ENCODE measurements around the gene STIL.
A peak's percentile ranks its signal among the peaks of the same experiment; 100 is the strongest.
"Not testable (repeated sequence)": the region's sequence is repeated elsewhere in the genome, so short reads cannot be mapped to it uniquely, and the experiment has no call there.

STIL gene

GRCh38 chr1:47288116-47288515 is 25.8 kb downstream of the STIL start:
- H3K27ac Mint-ChIP-seq; ATAC-seq (replicated peaks); DNase-seq; H3K4me1 Mint-ChIP-seq; H3K27me3 Mint-ChIP-seq; H3K4me3 Mint-ChIP-seq; H3K9me3 Mint-ChIP-seq: not testable (repeated sequence)
- H3K36me3 Mint-ChIP-seq: peaks cover 9 to 15% of the 10 kb centered on the region in 2 donors

DNA sequence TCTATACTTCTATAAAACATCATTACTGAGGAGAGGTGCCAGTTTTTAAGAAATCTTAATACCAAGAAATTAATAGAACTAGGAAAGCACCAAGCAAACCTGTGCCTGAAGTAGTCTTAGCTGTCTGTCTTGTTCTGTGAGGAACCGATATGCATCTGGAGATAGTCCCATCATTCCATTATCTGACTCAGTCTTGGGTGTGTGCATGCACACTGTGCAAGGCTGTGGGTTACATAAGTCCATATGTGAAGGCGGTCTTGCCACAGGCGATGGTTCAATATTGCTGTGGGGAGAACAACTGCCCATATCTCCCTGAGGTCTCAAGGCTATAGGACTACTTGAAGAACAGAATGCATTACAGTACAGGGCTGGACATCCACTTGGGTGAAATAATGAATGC is 33.8 kb downstream of the STIL start:
- H3K36me3 Mint-ChIP-seq: peaks cover 14 to 20% of the 10 kb centered on the region in 2 donors
- ATAC-seq (replicated peaks) (no peak), DNase-seq (no peak)
- no peaks in the 10 kb centered on the region for H3K9me3 Mint-ChIP-seq
- no peak overlapping the region for H3K4me3 Mint-ChIP-seq
- H3K4me1 Mint-ChIP-seq: no peaks in the 10 kb centered on the region
- no peak overlapping the region for H3K27ac Mint-ChIP-seq
- H3K27me3 Mint-ChIP-seq: no peaks in the 10 kb centered on the region

DNA sequence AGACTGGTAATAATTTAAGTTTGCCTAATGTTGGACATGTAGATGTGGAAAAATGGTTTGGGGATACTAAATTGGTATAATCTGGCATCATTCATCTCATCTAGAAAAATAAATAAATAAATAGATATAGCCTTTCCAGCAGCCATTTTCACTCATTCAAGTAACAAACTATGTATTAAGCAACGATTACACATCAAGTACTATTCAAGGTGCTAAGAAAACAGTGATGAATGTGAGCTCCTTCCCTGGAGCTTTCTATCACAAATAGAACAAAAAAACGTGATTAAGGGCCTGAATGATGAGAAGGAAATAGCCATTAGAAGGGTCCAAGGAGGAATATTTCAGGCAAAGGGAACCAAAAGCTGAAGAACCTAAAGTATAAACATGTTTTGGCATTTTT is 37.1 kb downstream of the STIL start:
- ATAC-seq (replicated peaks) (no peak), DNase-seq (no peak)
- Mint-ChIP-seq H3K9me3 (no peaks in the 10 kb centered on the region), H3K36me3 (peaks cover 11 to 20% of the 10 kb centered on the region in 2 donors), H3K27me3 (no peaks in the 10 kb centered on the region), H3K27ac (no peak overlapping the region), H3K4me1 (no peaks in the 10 kb centered on the region), H3K4me3 (no peak overlapping the region)

GRCh38 chr1:47275811-47276210 is 38.1 kb downstream of the STIL start:
- ATAC-seq (replicated peaks); H3K27me3 Mint-ChIP-seq: not testable (repeated sequence)
- peaks cover 10 to 18% of the 10 kb centered on the region in 2 donors for H3K36me3 Mint-ChIP-seq

GRCh38 chr1:47265529-47265928 is 48.4 kb downstream of the STIL start:
- not testable (repeated sequence) for H3K4me3 Mint-ChIP-seq; H3K4me1 Mint-ChIP-seq; H3K9me3 Mint-ChIP-seq; H3K27ac Mint-ChIP-seq; H3K27me3 Mint-ChIP-seq; ATAC-seq (replicated peaks); DNase-seq
- peaks cover 14 to 19% of the 10 kb centered on the region in 2 donors for H3K36me3 Mint-ChIP-seq

More at GRCh38 chr1:47275811-47276210, 38.1 kb downstream of the STIL start:
- H3K27ac Mint-ChIP-seq, DNase-seq, H3K4me1 Mint-ChIP-seq, H3K9me3 Mint-ChIP-seq, H3K4me3 Mint-ChIP-seq: not testable (repeated sequence)

GRCh38 chr1:47262787-47263413 is 51.0 kb downstream of the STIL start:
- Mint-ChIP-seq H3K9me3 (no peaks in the 10 kb centered on the region), H3K4me1 (no peaks in the 10 kb centered on the region), H3K27me3 (no peaks in the 10 kb centered on the region), H3K4me3 (no peak overlapping the region), H3K36me3 (peaks cover 11 to 14% of the 10 kb centered on the region in 2 donors), H3K27ac (no peak overlapping the region)
- DNase-seq (peak; percentile 11), ATAC-seq (replicated peaks) (peak in 1 of 2 donors; percentile 54)

GRCh38 chr1:47257224-47257623 is 56.7 kb downstream of the STIL start:
- peaks cover 9 to 10% of the 10 kb centered on the region in 2 donors for H3K36me3 Mint-ChIP-seq
- ATAC-seq (replicated peaks): no peak
- no peak overlapping the region for H3K4me3 Mint-ChIP-seq
- no peak overlapping the region for H3K27ac Mint-ChIP-seq
- no peaks in the 10 kb centered on the region for H3K9me3 Mint-ChIP-seq
- H3K27me3 Mint-ChIP-seq: no peaks in the 10 kb centered on the region
- no peak for DNase-seq
- no peaks in the 10 kb centered on the region for H3K4me1 Mint-ChIP-seq

DNA sequence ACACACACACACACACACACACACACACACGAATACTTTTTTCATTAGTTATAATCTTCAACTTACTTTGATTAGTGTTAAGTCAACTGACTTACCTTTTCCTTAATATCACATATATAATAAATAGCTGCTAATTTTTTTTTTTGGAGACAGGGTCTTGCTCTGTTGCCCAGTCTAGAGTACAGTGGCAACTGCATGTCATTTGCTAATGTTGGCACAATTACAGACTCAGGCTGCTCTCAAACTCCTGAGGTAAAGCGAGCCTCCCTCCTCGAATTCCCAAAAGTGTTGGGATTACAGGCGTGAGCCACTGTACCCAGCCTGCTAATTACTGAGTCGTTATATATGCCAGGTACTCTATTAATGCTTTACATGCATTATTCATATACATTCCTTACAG is 61.2 kb downstream of the STIL start:
- Mint-ChIP-seq H3K4me1 (no peaks in the 10 kb centered on the region), H3K9me3 (no peaks in the 10 kb centered on the region), H3K36me3 (peaks cover 2 to 11% of the 10 kb centered on the region in 2 donors), H3K27ac (no peak overlapping the region), H3K4me3 (no peak overlapping the region), H3K27me3 (no peaks in the 10 kb centered on the region)
- DNase-seq: no peak
- ATAC-seq (replicated peaks): no peak

- Mint-ChIP-seq H3K27me3 (no peaks in the 10 kb centered on the region), H3K27ac (no peak overlapping the region), H3K9me3 (no peaks in the 10 kb centered on the region), H3K4me3 (no peak overlapping the region), H3K36me3 (peaks cover 2 to 11% of the 10 kb centered on the region in 2 donors), H3K4me1 (no peaks in the 10 kb centered on the region)
- ATAC-seq (replicated peaks) (no peak), DNase-seq (no peak)
Observed at GRCh38 chr1:47252369-47252768, 61.6 kb downstream of the STIL start.

DNA sequence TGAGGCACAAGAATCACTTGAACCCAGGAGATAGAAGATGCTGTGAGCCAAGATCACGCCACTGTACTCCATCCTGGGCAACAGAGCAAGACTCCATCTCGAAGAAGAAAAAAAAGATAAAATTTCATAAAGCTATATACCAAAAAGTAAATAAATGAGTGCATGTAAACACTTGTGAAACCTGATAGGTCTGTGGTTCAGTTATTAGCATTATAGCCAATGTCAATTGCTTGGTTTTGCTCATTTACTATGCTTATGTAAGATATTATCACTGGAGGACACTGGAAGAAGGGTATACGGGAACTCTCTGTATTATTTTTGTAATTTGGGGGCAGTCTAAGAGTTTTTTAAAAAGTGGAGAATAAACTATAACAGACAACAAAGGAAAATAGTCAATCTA is 64.2 kb downstream of the STIL start:
- no peaks in the 10 kb centered on the region for H3K4me1 Mint-ChIP-seq
- DNase-seq: no peak
- peaks cover 0 to 8% of the 10 kb centered on the region in 2 donors for H3K36me3 Mint-ChIP-seq
- ATAC-seq (replicated peaks): no peak
- H3K27ac Mint-ChIP-seq: no peak overlapping the region
- no peaks in the 10 kb centered on the region for H3K9me3 Mint-ChIP-seq
- H3K4me3 Mint-ChIP-seq: no peak overlapping the region
- H3K27me3 Mint-ChIP-seq: peaks cover 3% of the 10 kb centered on the region in 2 donors

GRCh38 chr1:47244339-47244862 is 69.5 kb downstream of the STIL start:
- ATAC-seq (replicated peaks): no peak
- DNase-seq: no peak
- no peak overlapping the region for H3K4me3 Mint-ChIP-seq
- peaks cover 27 to 33% of the 10 kb centered on the region in 2 donors for H3K27me3 Mint-ChIP-seq
- H3K27ac Mint-ChIP-seq: no peak overlapping the region
- no peaks in the 10 kb centered on the region for H3K4me1 Mint-ChIP-seq
- H3K9me3 Mint-ChIP-seq: no peaks in the 10 kb centered on the region
- peaks cover 0 to 4% of the 10 kb centered on the region in 2 donors for H3K36me3 Mint-ChIP-seq

GRCh38 chr1:47243910-47244309 is 70.0 kb downstream of the STIL start:
- no peaks in the 10 kb centered on the region for H3K9me3 Mint-ChIP-seq
- no peaks in the 10 kb centered on the region for H3K4me1 Mint-ChIP-seq
- peaks cover 31 to 38% of the 10 kb centered on the region in 2 donors for H3K27me3 Mint-ChIP-seq
- no peak overlapping the region for H3K4me3 Mint-ChIP-seq
- no peak for ATAC-seq (replicated peaks)
- no peak overlapping the region for H3K27ac Mint-ChIP-seq
- peaks cover 0 to 1% of the 10 kb centered on the region in 2 donors for H3K36me3 Mint-ChIP-seq
- no peak for DNase-seq

DNA sequence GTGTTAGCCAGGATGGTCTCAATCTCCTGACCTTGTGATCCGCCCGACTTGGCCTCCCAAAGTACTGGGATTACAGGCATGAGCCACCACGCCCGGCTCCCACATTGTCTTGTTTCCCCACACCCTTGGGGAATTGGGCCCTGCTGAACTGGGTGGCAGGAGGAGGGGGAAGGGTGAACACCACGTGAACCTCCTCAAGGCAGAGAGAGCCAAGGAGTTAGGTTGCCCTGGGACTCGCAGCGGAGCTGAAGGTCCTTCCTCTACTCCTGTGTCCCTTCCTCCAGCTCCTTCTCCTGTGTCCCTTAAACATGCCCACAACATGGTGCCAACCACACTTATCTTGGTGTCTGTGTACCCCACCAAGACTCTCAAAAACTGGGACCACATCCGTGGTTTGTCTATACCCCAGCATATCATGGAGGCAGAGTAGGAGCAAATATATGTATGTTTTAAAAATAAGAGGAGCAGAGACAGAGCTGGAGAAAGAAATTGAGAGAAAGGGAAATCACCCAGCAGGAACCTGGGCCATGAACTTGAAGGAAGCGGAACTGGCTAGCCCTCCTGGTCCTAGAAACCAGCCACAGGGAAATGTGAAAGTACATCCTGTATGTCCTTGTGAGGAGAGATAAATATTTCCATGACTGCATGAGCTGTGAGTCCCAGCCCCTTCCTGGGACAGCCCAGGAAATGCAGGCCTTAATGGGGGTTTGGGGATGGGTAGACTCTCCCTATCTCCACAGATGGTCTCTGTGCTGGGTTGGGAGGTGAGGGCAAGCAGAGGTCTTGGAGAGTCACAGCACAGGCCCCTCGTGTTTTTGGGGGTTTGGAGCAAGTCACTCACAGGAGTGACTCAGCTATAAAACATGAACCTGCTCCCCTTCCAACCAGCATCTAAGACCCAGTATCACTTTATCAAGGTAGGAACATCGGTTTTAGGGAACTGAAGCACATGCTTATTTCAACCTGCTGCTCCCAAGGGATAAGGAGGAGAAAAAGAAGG is 72.5 kb downstream of the STIL start:
- Mint-ChIP-seq H3K27ac (no peak overlapping the region), H3K36me3 (no peaks in the 10 kb centered on the region), H3K4me3 (no peak overlapping the region), H3K27me3 (peaks cover 41 to 51% of the 10 kb centered on the region in 2 donors), H3K9me3 (no peaks in the 10 kb centered on the region), H3K4me1 (no peaks in the 10 kb centered on the region)
- DNase-seq (no peak), ATAC-seq (replicated peaks) (no peak)

GRCh38 chr1:47238935-47239592 is 74.9 kb downstream of the STIL start:
- no peak for DNase-seq
- Mint-ChIP-seq H3K27me3 (peaks cover 42 to 67% of the 10 kb centered on the region in 2 donors), H3K27ac (no peak overlapping the region), H3K4me3 (no peak overlapping the region), H3K4me1 (no peaks in the 10 kb centered on the region), H3K36me3 (no peaks in the 10 kb centered on the region), H3K9me3 (no peaks in the 10 kb centered on the region)
- no peak for ATAC-seq (replicated peaks)

Measured in stimulated activated naive B cell treated with anti-CD40 and anti-IgM and Interleukin-4, amounts not matched to agents 10 μg/mL and 1 μg/mL and 100 μg/mL, for 72 hours (primary cell).